ENCODE data around the gene CSRP1.
A peak's percentile ranks its signal among the peaks of the same experiment; 100 is the strongest.

CSRP1 gene

GRCh38 chr1:201543871-201544642 lies 37.1 kb upstream of the CSRP1 start:
- no peaks in the 10 kb centered on the region for H3K9me3 ChIP-seq
- no peaks in the 10 kb centered on the region for H3K36me3 ChIP-seq
- no peaks in the 10 kb centered on the region for H3K27me3 ChIP-seq
- no peak overlapping the region for H3K4me3 ChIP-seq (ENCODE audit: low read depth, low read length)
- no peak for DNase-seq
- H3K4me1 ChIP-seq, result peaks cover 20% of the 10 kb centered on the region
- TF ChIP-seq CTCF (IDR thresholded peaks at IDR 0.05; ENCODE audit: low read depth, low read length), result no peak

GRCh38 chr1:201542309-201543035 lies 35.5 kb upstream of the CSRP1 start:
- no peak for DNase-seq
- Histone ChIP-seq H3K9me3 (no peaks in the 10 kb centered on the region), H3K4me1 (peaks cover 20% of the 10 kb centered on the region), H3K4me3 (ENCODE audit: low read depth, low read length) (no peak overlapping the region), H3K36me3 (no peaks in the 10 kb centered on the region), H3K27me3 (no peaks in the 10 kb centered on the region)
- no peak for TF ChIP-seq CTCF (IDR thresholded peaks at IDR 0.05; ENCODE audit: low read depth, low read length)

DNA sequence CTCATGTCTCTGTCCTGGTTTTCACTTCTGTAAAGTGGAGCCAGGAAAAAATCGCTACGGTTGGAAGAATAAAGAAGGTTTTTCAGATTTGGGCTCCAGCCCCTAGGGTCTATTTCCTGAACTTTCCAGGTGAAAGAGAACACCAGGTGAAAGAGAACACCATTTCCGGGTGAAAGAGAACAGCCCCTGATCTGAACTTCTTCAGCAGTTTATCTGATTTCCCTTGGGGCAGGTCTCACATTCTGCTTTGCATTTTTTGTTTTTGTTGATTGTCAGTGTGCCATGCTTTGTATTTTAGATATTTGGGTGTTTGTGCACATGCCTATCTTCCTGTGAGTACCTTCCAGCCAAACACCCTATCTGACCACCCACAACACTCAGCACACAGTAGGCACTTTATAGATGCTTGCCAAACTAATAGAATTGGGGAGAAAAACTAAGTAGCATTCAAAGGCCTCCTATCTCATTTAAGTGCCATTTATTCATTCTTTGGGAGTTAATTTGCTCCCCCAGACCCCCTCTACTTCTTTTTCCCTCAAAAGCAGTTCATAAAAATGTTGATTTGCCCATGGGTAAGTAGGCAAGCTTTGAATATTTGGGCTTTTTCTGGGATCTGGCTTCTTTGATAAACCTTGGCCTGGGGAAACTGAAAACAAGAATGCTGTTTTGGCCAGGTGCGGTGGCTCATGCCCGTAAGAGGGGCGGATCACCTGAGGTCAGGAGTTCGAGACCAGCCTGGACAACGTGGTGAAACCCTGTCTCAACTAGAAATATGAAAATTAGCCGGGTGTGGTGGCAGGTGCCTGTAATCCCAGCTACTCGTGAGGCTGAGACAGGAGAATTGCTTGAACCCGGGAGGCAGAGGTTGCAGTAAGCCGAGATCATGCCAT lies 34.2 kb upstream of the CSRP1 start:
- no peaks in the 10 kb centered on the region for H3K9me3 ChIP-seq

DNA sequence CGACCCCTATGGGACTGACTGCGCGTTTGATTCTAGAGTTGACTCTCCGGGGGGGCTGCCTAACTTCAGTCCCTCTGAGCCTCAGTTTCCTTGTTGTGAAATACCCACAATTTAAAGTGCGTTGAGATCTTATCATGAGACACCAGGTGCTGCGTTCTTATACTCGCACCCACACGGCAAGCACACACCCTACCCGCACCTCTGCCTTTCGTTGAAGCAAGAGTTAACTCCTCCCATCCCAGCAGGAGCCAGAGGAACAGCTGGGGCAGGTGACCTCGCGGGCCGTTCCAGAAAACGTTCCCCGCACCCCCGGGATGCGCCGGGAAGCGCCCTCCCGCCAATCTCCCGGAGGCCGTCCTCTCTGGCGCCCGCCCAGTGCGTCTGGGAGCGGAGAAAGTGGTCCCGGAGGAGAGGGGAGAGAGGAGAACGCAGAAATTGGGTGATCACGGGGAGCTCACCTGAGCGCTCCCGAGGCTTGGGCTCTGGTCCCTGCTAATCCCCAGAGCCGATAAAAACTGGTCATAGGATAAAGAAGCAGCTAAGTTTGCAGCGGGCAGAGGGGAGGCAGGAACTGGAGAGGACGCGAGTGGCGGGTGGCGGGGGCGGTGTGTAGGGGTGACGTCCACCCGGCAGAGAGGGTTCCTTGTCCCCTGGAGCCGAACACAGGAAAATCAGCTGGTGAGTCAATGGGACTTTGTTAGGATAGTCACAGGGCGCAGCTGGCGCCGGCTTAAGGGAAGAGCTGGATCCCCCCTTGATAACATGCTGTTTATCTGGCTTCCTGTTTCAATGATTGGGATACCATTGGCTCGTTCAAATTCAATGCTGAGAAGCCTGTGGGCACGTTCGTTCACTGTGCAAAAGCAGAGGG lies 32.9 kb upstream of the CSRP1 start:
- Histone ChIP-seq H3K9me3 (no peaks in the 10 kb centered on the region), H3K4me1 (peaks cover 15% of the 10 kb centered on the region), H3K4me3 (ENCODE audit: low read depth, low read length) (peak overlapping the region; percentile 85), H3K36me3 (no peaks in the 10 kb centered on the region), H3K27me3 (no peaks in the 10 kb centered on the region)
- DNase-seq, result peak; percentile 70
- no peak for TF ChIP-seq CTCF (IDR thresholded peaks at IDR 0.05; ENCODE audit: low read depth, low read length)

More for the DNA sequence above, 34.2 kb upstream of the CSRP1 start:
- DNase-seq, result no peak
- Histone ChIP-seq H3K27me3 (no peaks in the 10 kb centered on the region), H3K4me1 (peaks cover 15% of the 10 kb centered on the region), H3K36me3 (no peaks in the 10 kb centered on the region), H3K4me3 (ENCODE audit: low read depth, low read length) (peak overlapping the region; percentile 85; the same call in 1 of the 2 replicates)
- TF ChIP-seq CTCF (IDR thresholded peaks at IDR 0.05; ENCODE audit: low read depth, low read length), result no peak

GRCh38 chr1:201538612-201539551 lies 32.0 kb upstream of the CSRP1 start, which contains the start of gene NAV1:
TSS of gene NAV1 (plus strand) at chr1:201539127. CDS start at chr1:201622885, 83,758 bp downstream.
- TF ChIP-seq CTCF (IDR thresholded peaks at IDR 0.05; ENCODE audit: low read depth, low read length), result no peak
- Histone ChIP-seq H3K4me1 (peaks cover 14% of the 10 kb centered on the region), H3K9me3 (no peaks in the 10 kb centered on the region), H3K27me3 (no peaks in the 10 kb centered on the region), H3K36me3 (no peaks in the 10 kb centered on the region), H3K4me3 (ENCODE audit: low read depth, low read length) (peak within 1 kb of the TSS; percentile 85)
- peak; percentile 83 for DNase-seq
